Activated naive CD8-positive, alpha-beta T cell treated with anti-CD3 and anti-CD28 coated beads for 36 hours (primary cell): Measurements from ENCODE around the gene MAP4K1. TPM values are rescaled to one million over a fixed set of nuclear protein-coding genes. Genes with fewer than 3 reads are reported as not detected.
A peak's percentile ranks its signal among the peaks of the same experiment; 100 is the strongest.

Experiments
- DNase-seq: peaks from one replicate; pipeline ENCODE4 v3.0.0; 2021
- H3K27ac Mint-ChIP-seq: one replicate; pipeline ENCODE4 v1.8.0; 2022; ENCODE audit warnings: mild to moderate bottlenecking, moderate library complexity, mixed read lengths
- H3K27me3 Mint-ChIP-seq: one replicate; pipeline ENCODE4 v1.8.0; 2022; ENCODE audit warnings: mild to moderate bottlenecking, mixed read lengths
- H3K36me3 Mint-ChIP-seq: one replicate; pipeline ENCODE4 v1.8.0; 2021; ENCODE audit warnings: mild to moderate bottlenecking, mixed read lengths
- H3K4me1 Mint-ChIP-seq: one replicate; pipeline ENCODE4 v1.8.0; 2021; ENCODE audit warnings: mixed read lengths
- H3K4me3 Mint-ChIP-seq: one replicate; pipeline ENCODE4 v1.8.0; 2022; ENCODE audit warnings: mild to moderate bottlenecking, moderate library complexity, mixed read lengths
- H3K9me3 Mint-ChIP-seq: one replicate; pipeline ENCODE4 v1.8.0; 2022; ENCODE audit warnings: mixed read lengths
- total RNA-seq, 2 experiments: library from RNA; stranded (reverse); gene quantifications; one replicate each; pipeline ENCODE4 v1.2.3, GENCODE V29; 2021

The MAP4K1 gene
- total RNA-seq, 2 experiments from 2014 or later, result 169 TPM

- DNase-seq, result no peak
- H3K27me3 Mint-ChIP-seq, result peaks cover 54% of the 10 kb centered on the region
- H3K9me3 Mint-ChIP-seq, result no peaks in the 10 kb centered on the region
- H3K4me3 Mint-ChIP-seq, result no peak overlapping the region
- no peak overlapping the region for H3K27ac Mint-ChIP-seq
- peaks cover 29% of the 10 kb centered on the region for H3K36me3 Mint-ChIP-seq
- peaks cover 49% of the 10 kb centered on the region for H3K4me1 Mint-ChIP-seq
Observed at GRCh38 chr19:38657633-38658222, 40.0 kb upstream of the MAP4K1 start.

- H3K27ac Mint-ChIP-seq, result peak overlapping the region; percentile 82
- peaks cover 39% of the 10 kb centered on the region for H3K36me3 Mint-ChIP-seq
- peak; percentile 51 for DNase-seq
- peaks cover 64% of the 10 kb centered on the region for H3K27me3 Mint-ChIP-seq
- peak overlapping the region; percentile 45 for H3K4me3 Mint-ChIP-seq
- H3K9me3 Mint-ChIP-seq, result no peaks in the 10 kb centered on the region
- peaks cover 54% of the 10 kb centered on the region for H3K4me1 Mint-ChIP-seq
Observed at GRCh38 chr19:38656171-38656981, 38.6 kb upstream of the MAP4K1 start.

- Mint-ChIP-seq H3K9me3 (no peaks in the 10 kb centered on the region), H3K4me1 (peaks cover 58% of the 10 kb centered on the region), H3K27me3 (peaks cover 62% of the 10 kb centered on the region), H3K36me3 (peaks cover 33% of the 10 kb centered on the region), H3K4me3 (peak overlapping the region; percentile 0), H3K27ac (peak overlapping the region; percentile 82)
- DNase-seq, result peak; percentile 60
Observed at GRCh38 chr19:38655148-38655824, 37.5 kb upstream of the MAP4K1 start.

- no peak for DNase-seq
- peaks cover 62% of the 10 kb centered on the region for H3K27me3 Mint-ChIP-seq
- peak overlapping the region; percentile 63 for H3K27ac Mint-ChIP-seq
- H3K36me3 Mint-ChIP-seq, result peaks cover 38% of the 10 kb centered on the region
- H3K9me3 Mint-ChIP-seq, result no peaks in the 10 kb centered on the region
- no peak overlapping the region for H3K4me3 Mint-ChIP-seq
- peaks cover 63% of the 10 kb centered on the region for H3K4me1 Mint-ChIP-seq
Observed at GRCh38 chr19:38654628-38655055, 36.9 kb upstream of the MAP4K1 start.

- DNase-seq, result no peak
- no peak overlapping the region for H3K27ac Mint-ChIP-seq
- H3K4me3 Mint-ChIP-seq, result no peak overlapping the region
- peaks cover 50% of the 10 kb centered on the region for H3K36me3 Mint-ChIP-seq
- H3K4me1 Mint-ChIP-seq, result peaks cover 74% of the 10 kb centered on the region
- peaks cover 66% of the 10 kb centered on the region for H3K27me3 Mint-ChIP-seq
- H3K9me3 Mint-ChIP-seq, result no peaks in the 10 kb centered on the region
Observed at GRCh38 chr19:38653028-38653571, 35.3 kb upstream of the MAP4K1 start.

- no peak overlapping the region for H3K27ac Mint-ChIP-seq
- peaks cover 55% of the 10 kb centered on the region for H3K4me1 Mint-ChIP-seq
- H3K9me3 Mint-ChIP-seq, result no peaks in the 10 kb centered on the region
- H3K27me3 Mint-ChIP-seq, result peaks cover 60% of the 10 kb centered on the region
- H3K36me3 Mint-ChIP-seq, result peaks cover 42% of the 10 kb centered on the region
- no peak overlapping the region for H3K4me3 Mint-ChIP-seq
- DNase-seq, result no peak
Observed at GRCh38 chr19:38650911-38651584, 33.3 kb upstream of the MAP4K1 start.

- H3K4me1 Mint-ChIP-seq, result peaks cover 48% of the 10 kb centered on the region
- H3K36me3 Mint-ChIP-seq, result peaks cover 42% of the 10 kb centered on the region
- H3K4me3 Mint-ChIP-seq, result no peak overlapping the region
- DNase-seq, result no peak
- H3K27me3 Mint-ChIP-seq, result peaks cover 60% of the 10 kb centered on the region
- H3K27ac Mint-ChIP-seq, result no peak overlapping the region
- H3K9me3 Mint-ChIP-seq, result no peaks in the 10 kb centered on the region
Observed at GRCh38 chr19:38650172-38650775, 32.5 kb upstream of the MAP4K1 start.

GRCh38 chr19:38649305-38650171 is 31.8 kb upstream of the MAP4K1 start:
- Mint-ChIP-seq H3K9me3 (no peaks in the 10 kb centered on the region), H3K27ac (no peak overlapping the region), H3K4me3 (peak overlapping the region; percentile 93), H3K4me1 (peaks cover 41% of the 10 kb centered on the region), H3K27me3 (peaks cover 57% of the 10 kb centered on the region), H3K36me3 (peaks cover 40% of the 10 kb centered on the region)
- DNase-seq, result no peak

GRCh38 chr19:38648769-38649304 is 31.1 kb upstream of the MAP4K1 start:
- H3K4me1 Mint-ChIP-seq, result peaks cover 38% of the 10 kb centered on the region
- no peak overlapping the region for H3K27ac Mint-ChIP-seq
- H3K27me3 Mint-ChIP-seq, result peaks cover 56% of the 10 kb centered on the region
- peak overlapping the region; percentile 93 for H3K4me3 Mint-ChIP-seq
- H3K9me3 Mint-ChIP-seq, result no peaks in the 10 kb centered on the region
- DNase-seq, result no peak
- peaks cover 35% of the 10 kb centered on the region for H3K36me3 Mint-ChIP-seq

- DNase-seq, result no peak
- Mint-ChIP-seq H3K4me3 (peak overlapping the region; percentile 93), H3K36me3 (peaks cover 29% of the 10 kb centered on the region), H3K9me3 (no peaks in the 10 kb centered on the region), H3K27ac (peak overlapping the region; percentile 77), H3K27me3 (peaks cover 50% of the 10 kb centered on the region), H3K4me1 (peaks cover 34% of the 10 kb centered on the region)
Observed at GRCh38 chr19:38647966-38648768, 30.4 kb upstream of the MAP4K1 start.

- Mint-ChIP-seq H3K36me3 (peaks cover 28% of the 10 kb centered on the region), H3K27me3 (peaks cover 43% of the 10 kb centered on the region), H3K4me3 (peak within 1 kb of the TSS; percentile 93), H3K9me3 (no peaks in the 10 kb centered on the region), H3K4me1 (peaks cover 34% of the 10 kb centered on the region), H3K27ac (peak within 1 kb of the TSS; percentile 77)
- DNase-seq, result peak; percentile 100
Observed at GRCh38 chr19:38647368-38647965, 29.7 kb upstream of the MAP4K1 start, which contains the start of gene ACTN4. Gene ACTN4 (plus strand): TSS chr19:38647649. CDS start chr19:38647746, 97 bp downstream.

GRCh38 chr19:38644719-38645118 is 27.0 kb upstream of the MAP4K1 start:
- Mint-ChIP-seq H3K36me3 (peaks cover 16% of the 10 kb centered on the region), H3K4me3 (no peak overlapping the region), H3K27ac (no peak overlapping the region), H3K27me3 (peaks cover 19% of the 10 kb centered on the region), H3K9me3 (no peaks in the 10 kb centered on the region), H3K4me1 (peaks cover 17% of the 10 kb centered on the region)
- no peak for DNase-seq
